COLO668 (cell line): ENCODE data around the gene SLC38A11.

ENCODE experiments used
- DNase-seq: peaks from one replicate; lab custom pipeline; 2025; ENCODE audit not compliant: unreplicated experiment; lab: John Stamatoyannopoulos, UW

Gene SLC38A11

DNA sequence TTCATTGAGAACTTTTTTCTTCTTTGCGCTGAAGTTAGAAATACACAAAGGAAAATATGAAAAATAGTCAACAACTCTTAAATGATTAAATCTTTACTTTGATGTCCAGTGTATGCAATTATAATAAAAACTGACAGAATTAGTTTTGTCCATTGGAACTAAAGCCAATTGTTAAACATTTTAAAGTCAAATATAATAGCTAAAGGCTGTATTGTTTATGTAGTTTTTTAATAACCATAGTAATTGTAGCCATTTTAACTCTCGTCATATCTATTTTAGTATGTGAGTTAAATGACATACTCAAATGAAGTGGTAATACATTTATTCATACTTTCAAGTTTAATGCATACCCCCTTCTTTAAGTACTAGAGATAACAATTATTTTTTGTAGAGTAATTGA is 109.0 kb downstream of the SLC38A11 start:
- no peak for DNase-seq
